NCI-H128 (cell line): ENCODE data around the gene PEX11G.

Experiments
- DNase-seq: peaks from one replicate; lab custom pipeline; 2025; ENCODE audit not compliant: unreplicated experiment; lab: John Stamatoyannopoulos, UW

PEX11G gene

GRCh38 chr19:7500811-7501450 is 12.1 kb upstream of the PEX11G start:
- peak; percentile 74 for DNase-seq

DNA sequence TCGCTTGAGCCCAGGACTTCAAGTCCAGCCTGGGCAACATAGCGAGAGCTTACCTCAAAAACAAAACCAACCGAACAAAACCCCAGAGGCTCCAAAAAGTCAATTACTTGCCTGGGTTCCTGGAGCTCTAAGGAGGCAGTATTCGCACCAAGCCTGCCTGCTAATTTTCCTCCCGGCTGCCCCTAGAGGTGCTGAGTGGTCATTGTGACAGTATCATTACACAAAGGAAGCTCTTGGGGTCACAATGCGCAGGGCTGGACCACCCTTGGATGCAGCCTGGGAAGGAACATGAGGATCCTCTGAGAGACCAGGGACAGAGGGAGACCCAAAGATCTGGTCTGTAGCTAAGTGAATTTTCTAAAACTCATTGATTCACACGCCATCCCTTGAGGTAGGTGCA is 8.5 kb upstream of the PEX11G start:
- DNase-seq: no peak

DNA sequence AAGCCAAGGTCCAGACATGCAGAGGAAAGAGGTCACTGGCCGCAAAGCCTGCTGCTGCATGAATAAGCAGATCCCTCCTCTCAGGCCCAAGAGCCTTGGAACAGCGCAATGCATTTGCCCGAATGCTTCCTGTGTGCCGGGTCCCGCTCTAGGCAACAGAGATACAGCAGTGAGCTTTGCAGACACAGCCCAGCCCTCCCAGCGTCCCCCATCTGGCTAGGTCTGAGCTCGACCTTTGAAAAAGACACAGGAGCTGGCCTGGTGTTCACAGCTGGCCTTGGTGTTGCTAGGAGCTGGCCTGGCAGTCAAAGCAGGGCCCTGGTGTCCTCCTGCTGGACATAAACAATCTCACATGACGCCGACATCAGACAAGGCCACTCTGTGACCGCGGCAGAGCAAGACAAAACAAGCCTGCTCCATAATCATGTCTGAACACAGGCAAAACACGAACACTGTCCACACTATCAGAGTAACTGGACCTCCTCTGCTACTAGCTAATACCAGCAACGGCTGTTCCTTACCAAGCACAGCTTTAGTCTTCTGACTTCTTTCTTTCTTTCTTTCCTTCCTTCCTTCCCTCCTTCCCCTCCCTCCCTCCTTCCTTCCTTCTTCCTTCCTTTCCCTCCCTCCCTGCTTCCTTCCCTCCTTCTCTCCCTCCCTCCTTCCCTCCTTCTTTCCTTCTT is 5.7 kb upstream of the PEX11G start:
- DNase-seq: no peak

DNA sequence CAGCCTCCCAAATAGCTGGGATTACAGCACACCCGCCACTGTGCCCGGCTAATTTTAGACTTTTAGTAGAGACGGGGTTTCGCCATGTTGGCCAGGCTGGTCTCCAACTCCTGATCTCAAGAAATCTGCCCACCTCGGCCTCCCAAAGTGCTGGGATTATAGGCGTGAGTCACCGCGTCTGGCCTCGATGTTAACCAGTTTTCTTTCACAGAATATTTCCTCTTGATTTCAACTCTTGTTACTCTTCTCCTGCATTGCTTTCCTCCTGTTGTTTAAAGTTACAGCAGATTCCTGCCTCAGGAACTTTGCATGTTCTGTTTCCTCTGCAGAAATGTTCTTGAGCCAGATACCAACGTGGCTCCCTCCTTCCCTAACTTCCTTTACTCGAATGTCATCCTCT is 3.7 kb upstream of the PEX11G start:
- DNase-seq: no peak

- no peak for DNase-seq
Observed at GRCh38 chr19:7492142-7492541, 3.3 kb upstream of the PEX11G start.

DNA sequence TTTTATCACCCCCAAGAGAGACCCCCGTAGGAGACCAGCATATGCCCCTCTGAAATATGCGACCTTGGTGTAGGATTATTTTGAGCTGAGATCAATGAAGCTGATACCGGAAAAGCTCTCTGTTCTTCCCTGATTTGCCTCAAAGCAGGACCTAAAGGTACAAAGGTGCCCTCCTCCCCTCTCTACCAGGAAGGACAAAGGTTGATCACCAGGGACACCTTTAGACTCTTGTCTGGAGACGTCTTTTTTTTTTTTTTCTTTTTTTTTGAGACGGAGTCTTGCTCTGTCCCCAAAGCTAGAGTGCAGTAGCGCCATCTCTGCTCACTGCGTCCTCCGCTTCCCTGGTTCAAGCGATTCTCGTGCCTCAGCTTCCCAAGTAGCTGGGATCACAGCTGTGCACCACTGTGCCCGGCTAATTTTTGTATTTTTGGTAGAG is 792 bp upstream of the PEX11G start:
- DNase-seq: no peak

GRCh38 chr19:7486923-7487322 is 1.9 kb downstream of the PEX11G start:
- DNase-seq: no peak

DNA sequence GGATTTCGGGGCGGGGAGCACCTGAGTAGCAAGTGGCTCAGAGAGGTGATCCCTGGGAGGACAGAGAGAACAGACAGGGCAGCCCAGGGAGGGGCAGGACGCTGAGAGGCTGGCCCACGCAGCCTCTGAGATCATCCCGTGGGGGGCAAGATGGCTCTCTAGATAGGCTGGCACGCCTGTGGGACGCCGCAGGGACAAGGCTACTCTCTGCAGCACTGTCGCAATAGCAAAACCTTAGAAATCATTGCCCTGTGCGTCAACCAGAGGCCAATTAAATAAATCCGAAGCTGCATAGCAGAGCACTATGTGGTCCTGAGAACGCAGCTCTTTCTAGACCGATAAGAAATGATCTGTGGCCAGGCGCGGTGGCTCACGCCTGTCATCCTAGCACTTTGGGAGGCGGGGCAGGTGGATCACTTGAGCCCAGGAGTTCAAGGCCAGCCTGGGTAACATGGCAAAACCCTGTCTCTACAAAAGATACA is 5.1 kb downstream of the PEX11G start:
- no peak for DNase-seq

- peak; percentile 2 for DNase-seq
Observed at GRCh38 chr19:7482584-7483439, 6.0 kb downstream of the PEX11G start.

DNA sequence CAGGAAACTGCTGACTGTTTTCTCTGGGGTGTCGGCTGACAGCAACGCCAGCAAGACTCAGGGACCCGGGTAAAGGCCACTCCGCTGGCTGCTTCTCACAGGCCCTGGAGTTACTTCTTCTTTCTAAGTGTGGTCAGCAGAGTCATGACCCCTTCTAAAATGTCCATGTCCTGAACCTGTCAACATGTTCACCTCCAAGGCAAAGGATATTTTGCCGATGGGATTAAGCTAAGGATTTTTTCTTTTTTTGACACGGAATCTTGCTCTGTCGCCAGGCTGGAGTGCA is 7.9 kb downstream of the PEX11G start:
- DNase-seq: no peak

GRCh38 chr19:7480222-7480969 is 8.4 kb downstream of the PEX11G start:
- DNase-seq: no peak

- no peak for DNase-seq
Observed at GRCh38 chr19:7478843-7479227, 10.0 kb downstream of the PEX11G start.

DNA sequence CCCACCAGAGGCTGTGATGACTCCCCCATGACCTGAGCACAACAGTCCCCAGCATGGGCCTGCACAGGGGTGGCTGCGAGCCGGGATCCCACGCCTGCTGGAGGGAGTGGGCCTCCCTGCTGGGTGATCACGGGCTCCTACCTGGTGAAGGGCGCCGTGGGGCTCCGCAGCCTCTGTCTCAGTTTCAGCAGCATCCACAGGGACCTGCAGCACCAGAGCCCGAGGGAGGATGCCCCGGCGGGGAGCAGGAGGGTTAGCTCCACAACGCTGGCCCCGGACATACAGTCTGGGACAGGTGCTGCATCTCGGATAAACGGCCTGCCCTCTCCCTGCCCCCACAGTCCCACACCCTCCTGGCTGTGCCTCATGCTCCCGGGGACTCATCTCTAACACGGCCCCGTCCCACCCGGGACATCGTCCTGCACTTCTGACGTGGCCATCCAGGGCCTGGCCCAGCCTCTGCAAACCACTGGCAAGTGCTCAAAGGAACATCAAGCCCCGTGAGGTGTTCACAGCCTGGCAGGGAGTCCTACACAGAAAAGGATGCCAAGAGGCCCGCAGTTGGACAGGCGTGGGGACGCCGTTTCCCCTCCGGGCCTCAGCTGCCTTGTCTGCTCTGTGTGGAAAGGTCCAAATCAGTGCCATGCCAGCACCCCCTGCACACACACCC is 10.5 kb downstream of the PEX11G start:
- DNase-seq: no peak

GRCh38 chr19:7477758-7478157 is 11.1 kb downstream of the PEX11G start:
- DNase-seq: no peak

GRCh38 chr19:7476777-7477494 is 11.9 kb downstream of the PEX11G start:
- DNase-seq: no peak

- DNase-seq: no peak
Observed at GRCh38 chr19:7476241-7476640, 12.6 kb downstream of the PEX11G start.

DNA sequence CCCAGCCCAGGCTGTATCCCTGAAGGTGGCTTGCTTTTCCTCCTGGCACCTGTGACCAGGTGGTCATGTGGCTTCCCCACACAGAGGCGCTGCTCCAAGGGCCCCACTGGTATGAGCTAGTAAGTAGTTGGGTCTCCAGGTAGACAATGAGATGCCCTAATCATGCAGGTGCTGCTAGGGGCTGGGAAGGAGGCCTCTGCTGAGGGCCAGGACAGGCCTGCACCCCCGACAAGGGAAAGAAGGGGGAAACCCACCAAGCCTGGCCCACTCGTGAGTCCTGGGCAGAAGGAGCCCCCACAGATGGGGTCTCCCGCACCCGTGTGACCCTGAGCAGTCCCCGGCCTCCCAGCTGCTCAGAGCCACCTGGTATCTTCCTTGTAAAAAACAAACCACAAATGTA is 13.2 kb downstream of the PEX11G start:
- no peak for DNase-seq

- no peak for DNase-seq
Observed at GRCh38 chr19:7471696-7472615, 16.9 kb downstream of the PEX11G start.
